Activated CD8-positive, alpha-beta memory T cell treated with anti-CD3 and anti-CD28 coated beads for 4 hours (primary cell): Measurements from ENCODE around the gene CSRNP3.

Experiments
- DNase-seq, 2 donors: peaks; one replicate each; pipeline ENCODE4 v3.0.0-alpha.2; 2020; ENCODE audit warnings: low read depth in 2 of 2

The CSRNP3 gene

GRCh38 chr2:165681841-165682240, 212.3 kb downstream of the CSRNP3 start:
- no peak for DNase-seq

GRCh38 chr2:165682546-165682945, 213.0 kb downstream of the CSRNP3 start:
- no peak for DNase-seq

- DNase-seq = no peak
Observed at GRCh38 chr2:165686800-165687199, 217.3 kb downstream of the CSRNP3 start.

- no peak for DNase-seq
Observed at GRCh38 chr2:165687426-165688002, 218.0 kb downstream of the CSRNP3 start.

GRCh38 chr2:165691615-165692014, 222.1 kb downstream of the CSRNP3 start:
- no peak for DNase-seq

- DNase-seq = no peak
Observed at GRCh38 chr2:165692906-165693305, 223.4 kb downstream of the CSRNP3 start.

GRCh38 chr2:165693838-165694237, 224.3 kb downstream of the CSRNP3 start:
- DNase-seq = no peak

- DNase-seq = no peak
Observed at GRCh38 chr2:165697748-165698443, 228.4 kb downstream of the CSRNP3 start.

GRCh38 chr2:165698444-165698884, 229.0 kb downstream of the CSRNP3 start:
- DNase-seq = no peak

- no peak for DNase-seq
Observed at GRCh38 chr2:165699946-165700345, 230.4 kb downstream of the CSRNP3 start.

- no peak for DNase-seq
Observed at GRCh38 chr2:165700531-165700930, 231.0 kb downstream of the CSRNP3 start.

GRCh38 chr2:165701147-165701546, 231.6 kb downstream of the CSRNP3 start:
- DNase-seq = no peak

GRCh38 chr2:165706960-165707487, 237.5 kb downstream of the CSRNP3 start:
- no peak for DNase-seq

- no peak for DNase-seq
Observed at GRCh38 chr2:165716091-165716490, 246.6 kb downstream of the CSRNP3 start.

GRCh38 chr2:165718610-165719210, 249.2 kb downstream of the CSRNP3 start:
- DNase-seq = no peak

GRCh38 chr2:165720511-165720910, 251.0 kb downstream of the CSRNP3 start:
- no peak for DNase-seq

- no peak for DNase-seq
Observed at GRCh38 chr2:165725421-165725820, 255.9 kb downstream of the CSRNP3 start.
